WI38 (cell line): Measurements from ENCODE around the gene ZNF675.
"Not testable (repeated sequence)": the region's sequence is repeated elsewhere in the genome, so short reads cannot be mapped to it uniquely, and the experiment has no call there.

ENCODE experiments used
- H3K4me3 ChIP-seq: 2 replicates; pipeline ENCODE4 v1.5.1; 2011; ENCODE audit warnings: low read depth, mild to moderate bottlenecking, control low read depth, low read length
- TF ChIP-seq, protein P1 (sequence below): IDR thresholded peaks from 2 replicates; pipeline ENCODE4 v1.5.1; 2012; ENCODE audit warnings: low read depth, mild to moderate bottlenecking, control low read depth, low read length

The ZNF675 gene

DNA sequence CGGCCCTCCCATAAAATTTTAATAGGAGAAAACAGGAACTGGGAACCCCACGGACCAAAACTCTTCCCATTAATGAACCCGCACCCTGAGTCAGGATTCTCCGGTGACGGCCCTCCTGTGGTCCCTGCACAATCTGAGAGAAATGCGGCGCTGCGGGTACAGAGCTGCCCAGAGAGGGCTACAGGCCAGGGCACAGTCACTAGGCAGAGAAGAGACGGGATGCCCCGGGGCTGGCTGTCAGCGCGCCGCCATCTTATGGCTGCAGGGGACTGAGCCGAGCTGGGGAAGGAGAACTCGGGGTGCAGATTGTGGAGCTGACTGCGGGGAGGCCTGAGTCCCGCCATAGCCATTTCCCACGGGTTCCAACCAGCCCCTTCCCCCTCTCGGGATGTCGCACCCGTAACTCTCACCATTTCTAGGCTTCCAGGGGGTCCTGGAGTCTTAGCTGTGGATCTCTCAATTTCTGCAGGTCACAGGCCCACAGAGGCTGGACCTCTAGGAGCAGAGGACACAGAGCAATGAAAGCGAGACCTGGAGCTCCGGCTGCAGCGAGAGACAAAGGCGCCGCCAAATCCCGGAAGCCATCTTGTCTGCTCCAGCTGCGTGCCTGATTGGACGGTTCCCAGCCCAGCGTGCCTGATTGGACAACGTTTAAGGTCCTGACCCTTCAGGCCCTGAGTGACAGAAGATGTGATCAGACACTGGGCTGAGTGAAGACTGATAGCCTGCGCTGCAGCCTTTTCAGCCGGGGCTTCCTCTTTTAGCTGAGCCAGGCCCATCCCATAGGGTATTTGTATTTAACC is at the start of gene ZNF675:
TSS of gene ZNF675 (minus strand) at position 592 of the 803 bp plus-strand sequence. CDS start at position 413, 179 bp downstream.
- TF ChIP-seq, protein P1, sequence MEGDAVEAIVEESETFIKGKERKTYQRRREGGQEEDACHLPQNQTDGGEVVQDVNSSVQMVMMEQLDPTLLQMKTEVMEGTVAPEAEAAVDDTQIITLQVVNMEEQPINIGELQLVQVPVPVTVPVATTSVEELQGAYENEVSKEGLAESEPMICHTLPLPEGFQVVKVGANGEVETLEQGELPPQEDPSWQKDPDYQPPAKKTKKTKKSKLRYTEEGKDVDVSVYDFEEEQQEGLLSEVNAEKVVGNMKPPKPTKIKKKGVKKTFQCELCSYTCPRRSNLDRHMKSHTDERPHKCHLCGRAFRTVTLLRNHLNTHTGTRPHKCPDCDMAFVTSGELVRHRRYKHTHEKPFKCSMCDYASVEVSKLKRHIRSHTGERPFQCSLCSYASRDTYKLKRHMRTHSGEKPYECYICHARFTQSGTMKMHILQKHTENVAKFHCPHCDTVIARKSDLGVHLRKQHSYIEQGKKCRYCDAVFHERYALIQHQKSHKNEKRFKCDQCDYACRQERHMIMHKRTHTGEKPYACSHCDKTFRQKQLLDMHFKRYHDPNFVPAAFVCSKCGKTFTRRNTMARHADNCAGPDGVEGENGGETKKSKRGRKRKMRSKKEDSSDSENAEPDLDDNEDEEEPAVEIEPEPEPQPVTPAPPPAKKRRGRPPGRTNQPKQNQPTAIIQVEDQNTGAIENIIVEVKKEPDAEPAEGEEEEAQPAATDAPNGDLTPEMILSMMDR: no peak
- peak within 1 kb of the TSS; percentile 94 for H3K4me3 ChIP-seq

DNA sequence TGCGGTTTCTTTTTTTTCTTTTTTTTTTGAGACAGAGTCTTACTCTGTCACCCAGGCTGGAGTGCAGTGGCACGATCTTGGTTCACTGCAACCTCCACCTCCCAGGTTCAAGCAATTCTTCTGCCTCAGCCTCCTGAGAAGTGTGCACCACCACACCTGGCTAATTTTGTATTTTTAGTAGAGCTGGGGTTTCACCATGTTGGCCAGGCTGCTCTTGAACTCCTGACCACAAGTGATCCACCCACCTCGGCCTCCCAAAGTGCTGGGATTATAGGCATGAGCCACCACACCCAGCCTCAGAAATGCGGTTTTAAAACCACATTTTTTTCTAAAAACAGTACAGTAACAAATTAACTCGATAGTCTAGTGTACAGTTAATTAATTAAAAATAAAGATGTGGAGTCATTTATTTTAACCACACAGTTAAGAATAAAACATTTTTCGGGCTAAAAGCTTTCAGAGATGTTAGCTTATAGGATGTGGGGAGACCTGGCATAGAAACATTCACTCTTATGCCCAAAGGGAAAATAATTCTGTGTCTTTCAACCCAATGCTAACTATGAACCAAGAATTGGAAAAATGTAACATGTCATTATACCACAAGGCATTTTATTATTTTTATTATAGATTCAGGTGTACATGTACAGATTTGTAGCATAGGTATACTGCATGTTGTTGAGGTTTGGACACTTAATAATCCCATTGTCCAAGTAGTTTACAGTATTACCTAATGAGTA is 43.9 kb upstream of the ZNF675 start:
- not testable (repeated sequence) for H3K4me3 ChIP-seq

DNA sequence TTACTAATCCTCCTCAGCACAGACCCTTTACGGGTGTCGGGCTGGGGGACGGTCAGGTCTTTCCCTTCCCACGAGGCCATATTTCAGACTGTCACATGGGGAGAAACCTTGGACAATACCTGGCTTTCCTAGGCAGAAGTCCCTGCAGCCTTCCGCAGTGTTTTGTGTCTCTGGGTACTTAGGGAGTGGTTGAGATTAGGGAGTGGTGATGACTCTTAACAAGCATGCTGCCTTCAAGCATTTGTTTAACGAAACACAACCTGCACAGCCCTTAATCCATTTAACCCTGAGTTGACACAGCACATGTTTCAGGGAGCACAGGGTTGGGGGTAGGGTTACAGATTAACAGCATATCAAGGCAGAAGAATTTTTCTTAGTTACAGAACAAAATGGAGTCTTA is 37.1 kb upstream of the ZNF675 start:
- H3K4me3 ChIP-seq: not testable (repeated sequence)

DNA sequence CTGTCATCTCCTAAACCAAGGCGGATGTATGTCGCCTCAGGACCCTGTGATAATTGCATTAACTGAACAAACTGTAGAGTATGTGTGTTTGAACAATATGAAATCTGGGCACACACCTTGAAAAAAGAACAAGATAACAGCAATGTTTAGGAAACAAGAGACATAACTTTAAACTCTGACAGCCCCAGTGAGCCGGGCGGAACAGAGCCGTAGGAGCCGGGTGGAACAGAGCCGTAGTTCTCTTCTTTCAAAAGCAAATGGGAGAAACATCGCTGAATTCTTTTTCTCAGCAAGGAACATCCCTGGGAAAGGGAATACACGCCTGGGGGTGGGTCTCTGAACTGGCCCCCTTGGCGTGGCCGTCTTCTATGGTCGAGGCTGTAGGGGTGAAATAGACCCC is 31.8 kb upstream of the ZNF675 start:
- TF ChIP-seq, protein P1: no peak
- H3K4me3 ChIP-seq: no peak overlapping the region

DNA sequence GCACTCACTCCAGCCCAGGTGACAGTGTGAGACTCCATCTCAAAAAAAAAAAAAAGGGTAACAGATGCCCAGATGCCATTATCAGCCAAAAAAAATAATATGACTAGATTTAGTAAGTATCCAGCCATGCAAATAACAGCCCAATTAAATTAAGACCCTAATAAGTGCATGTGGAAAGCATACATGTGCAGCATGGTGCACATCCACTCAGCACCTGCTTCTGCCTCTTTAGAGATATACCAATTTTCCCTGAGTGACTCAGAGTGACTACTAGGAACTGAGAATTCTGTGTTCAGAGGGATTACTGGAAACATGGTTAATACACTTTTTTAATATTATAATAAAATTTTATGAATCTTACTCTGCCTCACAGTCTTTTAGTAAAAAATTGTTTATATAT is 29.8 kb upstream of the ZNF675 start:
- TF ChIP-seq, protein P1: no peak
- no peak overlapping the region for H3K4me3 ChIP-seq

DNA sequence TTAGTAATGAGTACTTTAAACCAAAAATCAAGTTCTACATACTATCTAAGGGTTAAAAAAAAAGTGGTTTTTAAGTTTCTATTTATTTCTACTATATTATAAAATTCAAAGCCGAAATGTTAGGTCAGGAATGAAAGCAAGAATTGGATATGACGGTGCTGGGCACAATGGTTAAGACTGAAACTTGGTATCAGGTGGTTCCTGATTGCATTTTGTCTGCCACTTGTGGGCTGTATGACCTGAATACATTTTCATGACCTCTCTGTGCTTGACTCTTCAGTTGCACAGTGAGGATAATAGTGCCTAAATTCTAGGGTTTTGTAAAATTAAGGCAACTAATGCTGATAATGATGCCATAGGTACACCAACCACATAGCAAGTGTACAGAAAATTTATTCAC is 22.3 kb upstream of the ZNF675 start:
- H3K4me3 ChIP-seq: no peak overlapping the region
- TF ChIP-seq, protein P1: no peak

DNA sequence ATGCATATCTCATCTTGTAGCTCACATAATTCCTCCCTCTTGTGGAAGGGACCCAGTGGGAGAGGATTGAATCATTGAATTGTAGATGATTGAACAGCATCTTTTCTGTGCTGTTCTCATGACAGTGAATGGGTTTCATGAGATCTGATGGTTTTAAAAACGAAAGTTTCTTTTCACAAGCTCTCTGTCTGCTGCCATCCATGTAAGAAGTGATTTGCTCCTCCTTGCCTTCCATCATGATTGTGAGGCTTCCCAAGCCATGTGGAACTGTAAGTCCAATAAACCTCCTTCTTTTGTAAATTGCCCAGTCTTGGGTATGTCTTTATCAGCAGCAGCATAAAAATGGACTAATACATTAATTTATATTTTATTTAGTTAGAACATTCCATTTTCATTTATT is 19.6 kb upstream of the ZNF675 start:
- no peak overlapping the region for H3K4me3 ChIP-seq
- TF ChIP-seq, protein P1: no peak

DNA sequence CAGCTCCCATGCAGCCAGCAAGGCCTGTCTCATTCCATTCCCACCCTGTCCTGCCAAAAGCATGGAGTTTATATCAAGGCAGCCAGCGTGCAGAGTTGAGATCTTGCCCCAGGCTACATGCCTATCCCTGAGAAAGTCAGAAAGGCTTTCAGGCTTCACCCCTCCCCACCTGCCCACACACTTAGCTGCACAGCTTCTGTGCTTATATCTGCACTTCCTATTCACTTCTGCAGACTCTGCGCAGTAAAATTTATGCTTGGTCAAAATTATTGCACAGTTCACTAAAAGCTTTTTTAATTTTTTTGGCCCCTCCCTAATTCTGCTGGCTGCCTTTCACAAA is 12.5 kb upstream of the ZNF675 start:
- TF ChIP-seq, protein P1: no peak

More for the DNA sequence above, 12.5 kb upstream of the ZNF675 start:
- no peak overlapping the region for H3K4me3 ChIP-seq
